GM19239 (cell line): ENCODE measurements around the gene P2RX3.
"Not testable (repeated sequence)": the region's sequence is repeated elsewhere in the genome, so short reads cannot be mapped to it uniquely, and the experiment has no call there.

Source experiments
- DNase-seq: peaks from one replicate; pipeline ENCODE4 v3.0.0; 2011; ENCODE audit warnings: low spot score; ENCODE audit not compliant: insufficient read length
- FAIRE-seq: peaks from 2 replicates; lab custom pipeline; 2011; peaks lifted over from hg19 to GRCh38; lab: Jason Lieb, UNC

P2RX3 gene

GRCh38 chr11:57323855-57324153 lies 14.3 kb upstream of the P2RX3 start:
- FAIRE-seq (no peak), DNase-seq (no peak)

GRCh38 chr11:57324154-57324885 lies 13.8 kb upstream of the P2RX3 start:
- DNase-seq (peak; percentile 57), FAIRE-seq (no peak)

- peak; percentile 88 for FAIRE-seq
- DNase-seq: peak; percentile 91
Observed at GRCh38 chr11:57324886-57325734, 13.0 kb upstream of the P2RX3 start, which contains the start of gene TNKS1BP1. TNKS1BP1 (minus strand) TSS chr11:57324952; CDS start chr11:57321885, 3,067 bp downstream.

DNA sequence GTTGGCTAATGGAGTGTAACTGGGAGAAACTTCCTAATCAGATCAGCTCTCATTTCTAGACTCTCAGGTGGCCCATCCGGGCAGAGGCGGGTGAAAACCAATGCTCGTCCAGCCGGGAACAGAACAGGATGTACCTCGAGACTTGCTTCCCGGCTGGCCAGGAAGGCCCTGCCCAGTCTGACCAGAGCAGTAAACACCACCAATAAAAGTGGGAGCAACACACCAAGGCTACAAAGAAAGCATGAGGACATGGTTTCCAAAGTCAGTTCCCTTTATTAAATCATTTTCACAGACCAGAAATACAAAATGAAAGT lies 12.5 kb upstream of the P2RX3 start:
- no peak for DNase-seq
- FAIRE-seq: peak; percentile 64

GRCh38 chr11:57327721-57328120 lies 10.4 kb upstream of the P2RX3 start:
- DNase-seq: no peak
- no peak for FAIRE-seq

DNA sequence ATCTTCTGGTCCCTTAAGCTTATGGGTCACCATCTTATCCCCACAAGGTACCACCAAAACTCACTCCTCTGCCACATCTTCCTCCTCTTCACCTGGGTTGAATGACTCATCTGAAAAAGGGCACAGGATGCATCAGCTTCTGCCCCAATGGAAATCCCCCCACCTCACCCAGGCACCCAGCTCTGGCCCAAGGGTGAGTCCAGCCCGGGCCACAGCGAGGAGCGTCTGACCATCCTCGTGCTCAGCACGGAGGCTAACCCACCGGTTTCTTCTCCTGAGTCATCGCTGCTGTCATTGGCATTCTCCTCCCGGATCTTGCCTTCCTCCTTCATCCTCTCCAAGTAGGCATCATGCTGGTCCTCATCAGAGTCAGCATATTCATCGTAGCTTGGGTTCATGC lies 8.1 kb upstream of the P2RX3 start:
- DNase-seq (no peak), FAIRE-seq (no peak)

- DNase-seq (no peak), FAIRE-seq (no peak)
Observed at GRCh38 chr11:57331720-57332119, 6.4 kb upstream of the P2RX3 start.

- FAIRE-seq (no peak), DNase-seq (no peak)
Observed at GRCh38 chr11:57332694-57333440, 5.3 kb upstream of the P2RX3 start.

DNA sequence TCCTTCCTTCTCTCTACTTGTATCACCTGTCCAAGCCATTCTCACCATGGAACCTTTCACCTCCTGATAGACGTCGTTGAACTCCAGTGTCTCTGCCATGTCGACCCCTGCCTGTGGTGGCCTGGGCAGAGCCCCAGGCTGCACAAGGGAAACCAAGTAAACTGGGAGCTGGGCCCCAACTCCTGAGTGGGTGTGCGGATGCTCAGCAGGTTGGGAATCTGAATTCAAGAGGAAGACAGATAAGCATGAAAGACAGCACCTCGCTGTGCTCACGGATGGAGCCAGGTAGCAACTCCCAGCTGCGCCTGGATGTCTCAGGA lies 3.2 kb upstream of the P2RX3 start:
- DNase-seq (no peak), FAIRE-seq (peak; percentile 77)

GRCh38 chr11:57335343-57336110 lies 2.6 kb upstream of the P2RX3 start, which contains the start of gene SSRP1:
SSRP1 (minus strand) TSS chr11:57335892; CDS start chr11:57335121, 771 bp downstream.
- peak; percentile 93 for FAIRE-seq
- DNase-seq: peak; percentile 92

DNA sequence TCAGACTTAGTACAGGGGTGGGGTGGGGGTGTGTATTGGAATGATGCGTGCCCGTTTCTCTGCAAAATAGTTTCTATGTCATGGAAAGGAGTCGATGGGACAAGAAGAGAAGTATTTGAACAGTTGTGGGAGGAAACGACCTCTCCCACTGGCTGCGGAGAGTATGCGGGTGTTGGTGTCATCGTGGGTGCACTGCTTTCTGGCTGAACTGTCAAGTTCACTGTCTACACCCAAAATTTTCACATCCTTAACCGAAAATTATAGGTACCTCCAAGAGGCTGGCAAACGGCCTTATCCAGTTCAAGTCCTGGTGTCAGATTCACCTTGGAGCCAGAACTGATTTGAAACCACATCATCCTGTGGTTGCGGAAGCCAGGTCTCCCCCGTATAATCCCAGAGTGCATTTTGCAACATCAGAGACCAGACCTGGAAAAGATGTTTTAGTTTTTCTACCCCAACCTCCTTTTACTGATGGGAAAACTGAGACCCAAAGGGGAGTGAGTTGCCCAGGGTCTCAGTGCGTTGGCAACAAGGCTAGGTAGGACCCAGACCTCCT lies 2.0 kb upstream of the P2RX3 start:
- FAIRE-seq: peak; percentile 33
- no peak for DNase-seq

DNA sequence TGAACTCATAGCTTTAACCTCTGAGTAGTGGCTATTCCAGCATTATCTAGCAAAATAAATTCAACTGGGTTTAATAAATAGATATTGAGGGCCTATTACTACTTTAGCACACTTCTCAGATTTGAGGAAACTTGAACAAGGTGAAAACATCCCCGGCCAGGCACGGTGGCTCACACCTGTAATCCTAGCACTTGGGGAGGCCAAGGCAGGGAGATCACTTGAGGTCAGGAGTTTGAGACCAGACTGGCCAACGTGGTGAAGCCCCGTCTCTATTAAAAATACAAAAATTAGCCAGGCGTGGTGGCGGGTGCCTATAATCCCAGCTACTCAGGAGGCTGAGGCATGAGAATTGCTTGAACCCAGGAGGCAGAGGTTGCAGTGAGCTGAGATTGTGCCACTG lies 1.3 kb upstream of the P2RX3 start:
- not testable (repeated sequence) for DNase-seq, FAIRE-seq

DNA sequence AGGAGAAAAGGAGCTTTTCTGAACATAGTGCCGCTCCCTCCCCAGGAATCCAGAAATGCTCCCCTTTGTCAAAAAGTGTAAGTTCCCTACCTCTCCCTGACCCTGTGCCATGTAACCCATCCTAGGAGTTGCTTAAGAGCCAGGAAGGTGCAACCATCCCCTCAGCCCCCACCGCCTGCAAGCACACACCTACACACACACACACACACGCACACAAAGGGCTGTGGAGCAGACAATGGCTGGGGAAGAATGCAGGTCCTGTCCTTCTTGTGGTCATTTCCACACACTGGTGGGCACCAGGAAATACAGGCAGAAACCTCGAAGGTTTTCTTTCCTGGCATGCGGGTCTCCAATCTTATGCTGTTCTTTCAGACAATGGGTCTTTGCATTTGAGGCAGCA lies 1.2 kb downstream of the P2RX3 start:
- DNase-seq: no peak
- no peak for FAIRE-seq

- FAIRE-seq: no peak
Observed at GRCh38 chr11:57340039-57340615, 2.0 kb downstream of the P2RX3 start.

GRCh38 chr11:57341250-57341808 lies 3.2 kb downstream of the P2RX3 start:
- no peak for DNase-seq

More at GRCh38 chr11:57340039-57340615, 2.0 kb downstream of the P2RX3 start:
- DNase-seq: no peak

GRCh38 chr11:57342702-57343101 lies 4.5 kb downstream of the P2RX3 start:
- no peak for FAIRE-seq
- no peak for DNase-seq

More at GRCh38 chr11:57341250-57341808, 3.2 kb downstream of the P2RX3 start:
- no peak for FAIRE-seq

- FAIRE-seq: no peak
- no peak for DNase-seq
Observed at GRCh38 chr11:57343825-57344224, 5.7 kb downstream of the P2RX3 start.

GRCh38 chr11:57344826-57345225 lies 6.7 kb downstream of the P2RX3 start:
- no peak for FAIRE-seq
- DNase-seq: no peak

DNA sequence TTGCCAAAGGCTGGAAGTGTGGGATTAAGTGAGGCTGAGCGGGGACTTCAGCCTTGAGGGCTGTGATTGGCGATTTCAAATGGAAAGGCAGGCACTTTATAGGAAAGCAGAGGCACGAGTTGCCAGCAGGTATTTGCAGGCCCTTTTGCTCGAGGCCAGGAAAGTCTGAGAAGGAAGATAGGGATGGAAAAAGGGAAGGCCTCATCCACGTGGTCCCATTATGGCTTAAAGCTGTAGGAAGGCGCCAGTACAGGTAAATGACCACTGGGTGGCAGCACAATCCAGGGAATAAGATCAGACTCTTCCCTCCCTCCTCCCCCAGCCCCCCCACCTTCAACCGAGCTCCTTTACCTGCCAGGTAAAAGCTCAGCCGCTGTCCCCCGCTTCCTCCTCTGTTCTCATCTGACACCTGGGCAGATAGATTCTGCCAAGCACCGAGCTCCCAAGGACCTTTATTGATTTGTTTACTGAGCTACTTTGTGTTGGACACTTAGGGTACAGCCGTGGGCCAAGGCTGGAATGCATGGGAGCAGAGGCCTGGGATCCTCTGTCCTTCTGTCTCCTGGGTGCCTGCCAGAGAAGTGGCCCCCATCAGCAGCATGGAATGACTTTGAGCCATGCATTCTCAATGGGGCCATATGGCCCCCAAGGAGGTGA lies 7.5 kb downstream of the P2RX3 start:
- peak; percentile 72 for FAIRE-seq

More for the DNA sequence above, 7.5 kb downstream of the P2RX3 start:
- DNase-seq: no peak
